ENCODE data around the gene SUSD4.

GRCh38 chr1:223298701-223299100 is 65.3 kb downstream of the SUSD4 start:
- TF ChIP-seq CTCF (IDR thresholded peaks at IDR 0.05) (no peak), EZH2 (IDR thresholded peaks at IDR 0.05) (no peak)
